Measurements from ENCODE around the gene CD28.

GRCh38 chr2:203761121-203761520, 54.7 kb downstream of the CD28 start:
- TF ChIP-seq POLR2A (IDR thresholded peaks at IDR 0.05; ENCODE audit: low read length) (no peak), PHF8 (IDR thresholded peaks at IDR 0.05; ENCODE audit: borderline replicate concordance, low read depth) (no peak), CBX2 (IDR thresholded peaks at IDR 0.05; ENCODE audit: borderline replicate concordance, low read depth) (no peak), PBX3 (IDR thresholded peaks at IDR 0.05) (no peak)
- TF ChIP-seq, protein P1, sequence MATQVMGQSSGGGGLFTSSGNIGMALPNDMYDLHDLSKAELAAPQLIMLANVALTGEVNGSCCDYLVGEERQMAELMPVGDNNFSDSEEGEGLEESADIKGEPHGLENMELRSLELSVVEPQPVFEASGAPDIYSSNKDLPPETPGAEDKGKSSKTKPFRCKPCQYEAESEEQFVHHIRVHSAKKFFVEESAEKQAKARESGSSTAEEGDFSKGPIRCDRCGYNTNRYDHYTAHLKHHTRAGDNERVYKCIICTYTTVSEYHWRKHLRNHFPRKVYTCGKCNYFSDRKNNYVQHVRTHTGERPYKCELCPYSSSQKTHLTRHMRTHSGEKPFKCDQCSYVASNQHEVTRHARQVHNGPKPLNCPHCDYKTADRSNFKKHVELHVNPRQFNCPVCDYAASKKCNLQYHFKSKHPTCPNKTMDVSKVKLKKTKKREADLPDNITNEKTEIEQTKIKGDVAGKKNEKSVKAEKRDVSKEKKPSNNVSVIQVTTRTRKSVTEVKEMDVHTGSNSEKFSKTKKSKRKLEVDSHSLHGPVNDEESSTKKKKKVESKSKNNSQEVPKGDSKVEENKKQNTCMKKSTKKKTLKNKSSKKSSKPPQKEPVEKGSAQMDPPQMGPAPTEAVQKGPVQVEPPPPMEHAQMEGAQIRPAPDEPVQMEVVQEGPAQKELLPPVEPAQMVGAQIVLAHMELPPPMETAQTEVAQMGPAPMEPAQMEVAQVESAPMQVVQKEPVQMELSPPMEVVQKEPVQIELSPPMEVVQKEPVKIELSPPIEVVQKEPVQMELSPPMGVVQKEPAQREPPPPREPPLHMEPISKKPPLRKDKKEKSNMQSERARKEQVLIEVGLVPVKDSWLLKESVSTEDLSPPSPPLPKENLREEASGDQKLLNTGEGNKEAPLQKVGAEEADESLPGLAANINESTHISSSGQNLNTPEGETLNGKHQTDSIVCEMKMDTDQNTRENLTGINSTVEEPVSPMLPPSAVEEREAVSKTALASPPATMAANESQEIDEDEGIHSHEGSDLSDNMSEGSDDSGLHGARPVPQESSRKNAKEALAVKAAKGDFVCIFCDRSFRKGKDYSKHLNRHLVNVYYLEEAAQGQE (IDR thresholded peaks at IDR 0.05), result no peak
- TF ChIP-seq, protein P2, sequence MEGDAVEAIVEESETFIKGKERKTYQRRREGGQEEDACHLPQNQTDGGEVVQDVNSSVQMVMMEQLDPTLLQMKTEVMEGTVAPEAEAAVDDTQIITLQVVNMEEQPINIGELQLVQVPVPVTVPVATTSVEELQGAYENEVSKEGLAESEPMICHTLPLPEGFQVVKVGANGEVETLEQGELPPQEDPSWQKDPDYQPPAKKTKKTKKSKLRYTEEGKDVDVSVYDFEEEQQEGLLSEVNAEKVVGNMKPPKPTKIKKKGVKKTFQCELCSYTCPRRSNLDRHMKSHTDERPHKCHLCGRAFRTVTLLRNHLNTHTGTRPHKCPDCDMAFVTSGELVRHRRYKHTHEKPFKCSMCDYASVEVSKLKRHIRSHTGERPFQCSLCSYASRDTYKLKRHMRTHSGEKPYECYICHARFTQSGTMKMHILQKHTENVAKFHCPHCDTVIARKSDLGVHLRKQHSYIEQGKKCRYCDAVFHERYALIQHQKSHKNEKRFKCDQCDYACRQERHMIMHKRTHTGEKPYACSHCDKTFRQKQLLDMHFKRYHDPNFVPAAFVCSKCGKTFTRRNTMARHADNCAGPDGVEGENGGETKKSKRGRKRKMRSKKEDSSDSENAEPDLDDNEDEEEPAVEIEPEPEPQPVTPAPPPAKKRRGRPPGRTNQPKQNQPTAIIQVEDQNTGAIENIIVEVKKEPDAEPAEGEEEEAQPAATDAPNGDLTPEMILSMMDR (IDR thresholded peaks at IDR 0.05), result no peak
